Measurements from ENCODE around the gene MAGI2.
"Not testable (repeated sequence)": the region's sequence is repeated elsewhere in the genome, so short reads cannot be mapped to it uniquely, and the experiment has no call there.

MAGI2 gene

GRCh38 chr7:79034730-79035129 lies 418.7 kb downstream of the MAGI2 start:
- DNase-seq: no peak

- not testable (repeated sequence) for DNase-seq
These were observed 433.8 kb downstream of the MAGI2 start for GRCh38 chr7:79019711-79020110.

- DNase-seq: no peak
These were observed 441.5 kb downstream of the MAGI2 start for GRCh38 chr7:79011921-79012320.

GRCh38 chr7:79009647-79010046 lies 443.8 kb downstream of the MAGI2 start:
- no peak for DNase-seq

- DNase-seq: no peak
These were observed 444.7 kb downstream of the MAGI2 start for GRCh38 chr7:79008786-79009185.

GRCh38 chr7:78996013-78996412 lies 457.5 kb downstream of the MAGI2 start:
- DNase-seq: no peak

GRCh38 chr7:78993341-78993740 lies 460.1 kb downstream of the MAGI2 start:
- no peak for DNase-seq

GRCh38 chr7:78985509-78985908 lies 468.0 kb downstream of the MAGI2 start:
- no peak for DNase-seq

GRCh38 chr7:78983483-78983882 lies 470.0 kb downstream of the MAGI2 start:
- no peak for DNase-seq

GRCh38 chr7:78970440-78970916 lies 483.0 kb downstream of the MAGI2 start:
- no peak for DNase-seq

GRCh38 chr7:78968951-78969350 lies 484.5 kb downstream of the MAGI2 start:
- DNase-seq: no peak

- DNase-seq: not testable (repeated sequence)
These were observed 485.9 kb downstream of the MAGI2 start for GRCh38 chr7:78967561-78967960.

- DNase-seq: no peak
These were observed 486.4 kb downstream of the MAGI2 start for GRCh38 chr7:78967046-78967445.

GRCh38 chr7:78959477-78959876 lies 494.0 kb downstream of the MAGI2 start:
- no peak for DNase-seq

- no peak for DNase-seq
These were observed 498.1 kb downstream of the MAGI2 start for GRCh38 chr7:78955329-78955728.

GRCh38 chr7:78953726-78954363 lies 499.6 kb downstream of the MAGI2 start:
- no peak for DNase-seq

- no peak for DNase-seq
These were observed 500.4 kb downstream of the MAGI2 start for GRCh38 chr7:78953090-78953489.

- DNase-seq: no peak
These were observed 513.8 kb downstream of the MAGI2 start for GRCh38 chr7:78939669-78940068.

- no peak for DNase-seq
These were observed 528.9 kb downstream of the MAGI2 start for GRCh38 chr7:78924581-78924980.

- DNase-seq: no peak
These were observed 540.7 kb downstream of the MAGI2 start for GRCh38 chr7:78912781-78913180.

- DNase-seq: no peak
These were observed 546.7 kb downstream of the MAGI2 start for GRCh38 chr7:78906735-78907134.

GRCh38 chr7:78905436-78905835 lies 548.0 kb downstream of the MAGI2 start:
- no peak for DNase-seq

GRCh38 chr7:78904983-78905382 lies 548.5 kb downstream of the MAGI2 start:
- DNase-seq: no peak

- DNase-seq: no peak
These were observed 551.9 kb downstream of the MAGI2 start for GRCh38 chr7:78901566-78901965.

GRCh38 chr7:78900806-78901205 lies 552.7 kb downstream of the MAGI2 start:
- no peak for DNase-seq

All from stimulated activated CD4-positive, alpha-beta T cell treated with anti-CD3 and anti-CD28 coated beads, Interleukin-15, amount 100 ng/mL, for 24 hours (primary cell).